Fibroblast of the conjunctiva (primary cell): ENCODE measurements around the gene DENND11.

ENCODE experiments used
- DNase-seq: peaks from one replicate; pipeline ENCODE4 v3.0.0-alpha.2; 2010; ENCODE audit warnings: low read depth

DENND11 gene

GRCh38 chr7:141702047-141702567, at the start of gene DENND11:
Gene DENND11 (minus strand): TSS chr7:141702166. CDS start chr7:141702153, 13 bp downstream.
- DNase-seq, result no peak

- DNase-seq, result no peak
These were observed 46.4 kb upstream of the DENND11 start for GRCh38 chr7:141748396-141748795.

- DNase-seq, result no peak
These were observed 42.2 kb upstream of the DENND11 start for GRCh38 chr7:141744131-141744530.

GRCh38 chr7:141742229-141742628, 40.3 kb upstream of the DENND11 start:
- no peak for DNase-seq

GRCh38 chr7:141739250-141739649, 37.3 kb upstream of the DENND11 start:
- no peak for DNase-seq

GRCh38 chr7:141738592-141739013, 36.6 kb upstream of the DENND11 start:
- no peak for DNase-seq

GRCh38 chr7:141737836-141738591, 36.0 kb upstream of the DENND11 start, which contains the start of gene SSBP1:
Gene SSBP1 (plus strand): TSS chr7:141738358. CDS start chr7:141739167, 809 bp downstream.
- DNase-seq, result peak; percentile 93

GRCh38 chr7:141737118-141737835, 35.3 kb upstream of the DENND11 start:
- no peak for DNase-seq

- DNase-seq, result no peak
These were observed 29.6 kb upstream of the DENND11 start for GRCh38 chr7:141731476-141732149.

- DNase-seq, result no peak
These were observed 27.1 kb upstream of the DENND11 start for GRCh38 chr7:141729020-141729419.

- no peak for DNase-seq
These were observed 20.6 kb upstream of the DENND11 start for GRCh38 chr7:141722529-141722928.

- no peak for DNase-seq
These were observed 15.5 kb upstream of the DENND11 start for GRCh38 chr7:141717450-141717849.

GRCh38 chr7:141715794-141716689, 14.1 kb upstream of the DENND11 start:
- DNase-seq, result no peak

- DNase-seq, result no peak
These were observed 13.1 kb upstream of the DENND11 start for GRCh38 chr7:141715018-141715417.

- DNase-seq, result no peak
These were observed 12.6 kb upstream of the DENND11 start for GRCh38 chr7:141714571-141714970.

- DNase-seq, result no peak
These were observed 11.9 kb upstream of the DENND11 start for GRCh38 chr7:141713890-141714289.

- no peak for DNase-seq
These were observed 10.8 kb upstream of the DENND11 start for GRCh38 chr7:141712603-141713255.

- no peak for DNase-seq
These were observed 8.3 kb upstream of the DENND11 start for GRCh38 chr7:141710301-141710700.

- no peak for DNase-seq
These were observed 7.8 kb upstream of the DENND11 start for GRCh38 chr7:141709749-141710148.

GRCh38 chr7:141709318-141709717, 7.4 kb upstream of the DENND11 start:
- DNase-seq, result no peak

GRCh38 chr7:141708351-141708750, 6.4 kb upstream of the DENND11 start, which contains the start of gene WEE2:
Gene WEE2 (plus strand): TSS chr7:141708353. CDS start chr7:141708759, 406 bp downstream.
- no peak for DNase-seq
